RWPE1 (cell line): ENCODE data around the gene RXRA.

Experiments used
- CTCF ChIA-PET: fragments of 350-600 bp; sonication (Branson Sonifier 250); formaldehyde crosslinking; extraction: SDS; loops from one replicate; lab custom pipeline; 2021; lab: Yijun Ruan, JAX
- POLR2A ChIA-PET: fragments of 400-600 bp; formaldehyde crosslinking; extraction: SDS; loops from one replicate; lab custom pipeline; 2020; ENCODE audit warnings: antibody characterized with exemption; ENCODE audit not compliant: low non-redundant PET; lab: Yijun Ruan, JAX
- DNase-seq: peaks from one replicate; pipeline ENCODE4 v3.0.0; 2012; ENCODE audit warnings: low spot score
- H3K27ac ChIP-seq: fragments of 450-650 bp; 2 replicates; pipeline ENCODE4 v1.5.1; 2017
- CTCF ChIP-seq: fragments of 450-650 bp; conservative IDR thresholded peaks from 2 replicates; pipeline ENCODE4 v1.5.1; 2017; ENCODE audit warnings: low read depth, mild to moderate bottlenecking

The RXRA gene

DNA sequence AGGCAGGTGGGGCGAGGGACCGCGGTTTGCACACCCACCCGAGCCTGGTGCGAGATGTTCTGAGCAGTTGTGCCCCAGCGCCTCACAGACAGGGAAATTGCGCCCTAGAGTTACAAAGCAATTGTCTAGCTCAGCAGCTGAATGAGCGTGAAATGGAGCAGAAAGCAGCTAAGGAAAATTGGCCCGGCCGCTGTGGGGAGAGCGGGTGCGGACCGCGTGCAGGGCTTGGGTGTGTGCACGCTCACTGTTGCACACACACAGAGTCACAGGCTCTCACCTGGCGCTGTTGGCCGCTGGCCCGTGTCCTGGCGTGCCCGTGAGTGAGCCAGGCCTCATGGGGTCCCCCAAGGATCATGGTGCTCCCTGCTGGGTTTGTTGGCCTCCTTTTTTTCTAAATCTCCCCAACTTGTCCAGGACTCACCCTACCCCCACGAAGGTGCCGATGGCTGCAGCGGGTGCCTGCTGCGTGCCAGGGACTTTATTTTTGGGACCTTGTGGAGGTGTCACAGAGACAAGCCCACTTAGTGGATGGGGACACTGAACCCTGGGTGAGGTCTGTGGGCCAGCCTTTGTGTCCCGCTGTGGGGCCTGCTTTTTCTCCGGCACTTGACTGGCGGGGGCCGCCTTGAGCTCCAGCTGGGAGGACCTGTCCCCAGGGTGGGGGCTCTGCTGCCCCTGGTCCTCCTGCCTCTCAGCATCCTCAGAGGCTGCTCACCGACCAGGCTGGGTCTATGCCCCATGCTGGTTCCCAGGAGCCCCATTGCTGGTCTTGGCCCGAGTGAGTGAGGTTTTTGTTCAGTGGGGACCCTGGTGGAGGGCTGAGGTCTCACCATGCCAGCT lies 5.2 kb downstream of the RXRA start:
- no peak for DNase-seq
- TF ChIP-seq CTCF, result no peak
- CTCF ChIA-PET, result no interaction called here
- H3K27ac ChIP-seq, result peak overlapping the region; percentile 99
- POLR2A ChIA-PET, result interaction anchor here (0.6 kb wide), 1 partner anchor 18 kb away, joined by 7 read pairs; no protein-coding TSS in a partner anchor

- ChIA-PET POLR2A (interaction anchor here (0.6 kb wide), 1 partner anchor 17 kb away, joined by 7 read pairs; no protein-coding TSS in a partner anchor), CTCF (no interaction called here)
- DNase-seq, result no peak
- peak overlapping the region; percentile 99 for H3K27ac ChIP-seq
- TF ChIP-seq CTCF, result no peak
These were observed 6.0 kb downstream of the RXRA start for GRCh38 chr9:134332266-134332665.

GRCh38 chr9:134332841-134333233 lies 6.6 kb downstream of the RXRA start:
- POLR2A ChIA-PET, result no interaction called here
- DNase-seq, result no peak
- no peak for TF ChIP-seq CTCF
- H3K27ac ChIP-seq, result peak overlapping the region; percentile 99
- CTCF ChIA-PET, result interaction anchor here (1.9 kb wide), 1 partner anchor 162 kb away, joined by 7 read pairs; no protein-coding TSS in a partner anchor

DNA sequence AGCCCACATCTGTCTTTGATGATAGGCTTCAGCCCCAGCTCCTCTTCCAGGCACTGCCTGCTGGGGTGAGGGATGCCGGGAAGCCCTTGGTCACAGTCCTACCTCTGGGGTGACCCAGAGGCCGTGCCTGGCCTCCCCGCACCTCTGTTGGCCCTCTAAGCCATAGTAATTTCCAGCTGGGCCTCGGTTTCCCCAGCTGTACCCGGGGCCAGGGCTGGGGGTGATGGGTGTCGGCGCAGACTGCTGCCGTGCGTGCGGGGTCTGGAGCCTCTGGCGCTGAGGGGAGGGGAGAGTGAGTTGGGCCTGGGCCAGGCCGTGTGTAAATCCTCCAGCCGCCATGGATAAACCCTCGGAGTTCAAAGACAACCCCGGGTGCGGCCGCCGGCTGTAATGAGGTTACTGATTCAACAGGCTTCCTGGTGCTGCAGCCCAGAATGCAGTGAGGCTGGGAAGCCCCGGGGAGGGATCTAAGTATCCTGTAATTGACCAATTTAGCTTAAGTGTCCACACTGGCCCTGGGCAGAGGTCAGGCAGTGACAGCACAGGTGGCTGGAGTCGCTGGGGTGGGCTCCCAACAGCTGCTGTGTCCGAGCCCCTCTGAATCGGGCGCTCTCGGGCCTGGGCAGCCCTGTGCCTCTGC lies 7.1 kb downstream of the RXRA start:
- CTCF ChIA-PET, result interaction anchor here (0.6 to 1.9 kb wide), 2 partner anchors 163 to 260 kb away, joined by 3 to 7 read pairs; no protein-coding TSS in a partner anchor
- H3K27ac ChIP-seq, result peak overlapping the region; percentile 99
- DNase-seq, result no peak
- POLR2A ChIA-PET, result no interaction called here
- TF ChIP-seq CTCF, result no peak

GRCh38 chr9:134333874-134334581 lies 7.8 kb downstream of the RXRA start:
- no peak for DNase-seq
- ChIA-PET POLR2A (no interaction called here), CTCF (interaction anchor here (0.6 to 1.9 kb wide), 2 partner anchors 163 to 261 kb away, joined by 3 to 7 read pairs; no protein-coding TSS in a partner anchor)

More at GRCh38 chr9:134333874-134334581, 7.8 kb downstream of the RXRA start:
- peak overlapping the region; percentile 99 for H3K27ac ChIP-seq
- TF ChIP-seq CTCF, result no peak
